ENCODE results near the gene CPEB4. TPM values are rescaled to one million over a fixed set of nuclear protein-coding genes. Genes with fewer than 3 reads are reported as not detected.

Gene CPEB4
- total RNA-seq, 2 experiments from 2014 or later = 12.2 to 12.3 TPM

GRCh38 chr5:173963182-173963838 is 75.2 kb downstream of the CPEB4 start:
- POLR2A ChIA-PET = no interaction called here

GRCh38 chr5:173963867-173964441 is 75.8 kb downstream of the CPEB4 start:
- POLR2A ChIA-PET = no interaction called here
- CTCF ChIA-PET = interaction anchor here (1.1 kb wide), 1 partner anchor 9 kb away, joined by 3 read pairs; no protein-coding TSS in a partner anchor

More at GRCh38 chr5:173963182-173963838, 75.2 kb downstream of the CPEB4 start:
- CTCF ChIA-PET = interaction anchor here (1.1 kb wide), 1 partner anchor 10 kb away, joined by 3 read pairs; no protein-coding TSS in a partner anchor

GRCh38 chr5:173964506-173964905 is 76.4 kb downstream of the CPEB4 start:
- POLR2A ChIA-PET = no interaction called here
- CTCF ChIA-PET = interaction anchor here (1.1 kb wide), 1 partner anchor 9 kb away, joined by 3 read pairs; no protein-coding TSS in a partner anchor

GRCh38 chr5:173967241-173967640 is 79.1 kb downstream of the CPEB4 start:
- CTCF ChIA-PET = interaction anchor here (1.7 kb wide), 1 partner anchor 352 kb away, joined by 5 read pairs; no protein-coding TSS in a partner anchor

GRCh38 chr5:173968154-173968797 is 80.1 kb downstream of the CPEB4 start:
- POLR2A ChIA-PET = no interaction called here
- CTCF ChIA-PET = no interaction called here

More at GRCh38 chr5:173967241-173967640, 79.1 kb downstream of the CPEB4 start:
- POLR2A ChIA-PET = no interaction called here

- ChIA-PET POLR2A (no interaction called here), CTCF (no interaction called here)
Observed at GRCh38 chr5:173969167-173970049, 81.3 kb downstream of the CPEB4 start.

- CTCF ChIA-PET = no interaction called here
- POLR2A ChIA-PET = no interaction called here
Observed at GRCh38 chr5:173970878-173971650, 82.9 kb downstream of the CPEB4 start.

GRCh38 chr5:173971681-173972345 is 83.7 kb downstream of the CPEB4 start:
- ChIA-PET POLR2A (no interaction called here), CTCF (interaction anchor here (0.7 to 1.8 kb wide), 4 partner anchors 9 to 380 kb away, joined by 4 to 7 read pairs (median 5); no protein-coding TSS in a partner anchor)

- ChIA-PET CTCF (interaction anchor here (0.6 to 1.8 kb wide), 7 partner anchors 9 to 381 kb away, joined by 3 to 12 read pairs (median 5); partner anchors contain the start of gene BOD1), POLR2A (interaction anchor here (1.1 kb wide), 1 partner anchor 357 kb away, joined by 3 read pairs; no protein-coding TSS in a partner anchor)
Observed at GRCh38 chr5:173972607-173972924, 84.4 kb downstream of the CPEB4 start.

GRCh38 chr5:173972925-173973615 is 84.9 kb downstream of the CPEB4 start:
- ChIA-PET POLR2A (interaction anchor here (1.1 kb wide), 1 partner anchor 357 kb away, joined by 3 read pairs; no protein-coding TSS in a partner anchor), CTCF (interaction anchor here (0.6 to 1.8 kb wide), 9 partner anchors 8 to 382 kb away, joined by 3 to 12 read pairs (median 5); partner anchors contain the start of gene BOD1)

GRCh38 chr5:173973616-173973969 is 85.4 kb downstream of the CPEB4 start:
- ChIA-PET CTCF (interaction anchor here (0.6 to 1.8 kb wide), 8 partner anchors 8 to 382 kb away, joined by 3 to 12 read pairs (median 5); partner anchors contain the start of gene BOD1), POLR2A (interaction anchor here (1.1 kb wide), 1 partner anchor 358 kb away, joined by 3 read pairs; no protein-coding TSS in a partner anchor)

GRCh38 chr5:173974688-173975239 is 86.6 kb downstream of the CPEB4 start:
- ChIA-PET POLR2A (no interaction called here), CTCF (interaction anchor here (1.4 kb wide), 1 partner anchor 357 kb away, joined by 5 read pairs; no protein-coding TSS in a partner anchor)

GRCh38 chr5:173981185-173981761 is 93.1 kb downstream of the CPEB4 start:
- ChIA-PET CTCF (interaction anchor here (1.3 kb wide), 1 partner anchor 8 kb away, joined by 5 read pairs; no protein-coding TSS in a partner anchor), POLR2A (no interaction called here)

- POLR2A ChIA-PET = no interaction called here
Observed at GRCh38 chr5:173984218-173984617, 96.1 kb downstream of the CPEB4 start.

GRCh38 chr5:173988554-173989431 is 100.6 kb downstream of the CPEB4 start, which contains the start of gene C5orf47:
Gene C5orf47, plus strand, starts transcription at chr5:173989170. Its CDS starts 94 bp downstream, at chr5:173989264.
- POLR2A ChIA-PET = no interaction called here
- CTCF ChIA-PET = no interaction called here

More at GRCh38 chr5:173984218-173984617, 96.1 kb downstream of the CPEB4 start:
- CTCF ChIA-PET = no interaction called here

All from activated CD8-positive, alpha-beta memory T cell treated with anti-CD3 and anti-CD28 coated beads for 36 hours (primary cell).